Erythroblast (primary cell): ENCODE data around the gene ARHGAP44.

ENCODE experiments used
- GATA1 ChIP-seq: IDR thresholded peaks from 2 replicates; pipeline ENCODE4 v1.6.1; 2011; ENCODE audit warnings: low read depth, mild to moderate bottlenecking, control low read depth, low read length, moderate library complexity
- POLR2A ChIP-seq: IDR thresholded peaks from 2 replicates; pipeline ENCODE4 v1.6.1; 2011; ENCODE audit warnings: mild to moderate bottlenecking, low read length

- TF ChIP-seq POLR2A (no peak), GATA1 (no peak)
Measured at GRCh38 chr17:12922120-12922519, 132.8 kb downstream of the ARHGAP44 start.
